ENCODE results near the gene CHMP4B. TPM values are rescaled to one million over a fixed set of nuclear protein-coding genes. Genes with fewer than 3 reads are reported as not detected.

CHMP4B gene
- total RNA-seq, 1 experiment from 2014 or later, result 77.6 TPM

DNA sequence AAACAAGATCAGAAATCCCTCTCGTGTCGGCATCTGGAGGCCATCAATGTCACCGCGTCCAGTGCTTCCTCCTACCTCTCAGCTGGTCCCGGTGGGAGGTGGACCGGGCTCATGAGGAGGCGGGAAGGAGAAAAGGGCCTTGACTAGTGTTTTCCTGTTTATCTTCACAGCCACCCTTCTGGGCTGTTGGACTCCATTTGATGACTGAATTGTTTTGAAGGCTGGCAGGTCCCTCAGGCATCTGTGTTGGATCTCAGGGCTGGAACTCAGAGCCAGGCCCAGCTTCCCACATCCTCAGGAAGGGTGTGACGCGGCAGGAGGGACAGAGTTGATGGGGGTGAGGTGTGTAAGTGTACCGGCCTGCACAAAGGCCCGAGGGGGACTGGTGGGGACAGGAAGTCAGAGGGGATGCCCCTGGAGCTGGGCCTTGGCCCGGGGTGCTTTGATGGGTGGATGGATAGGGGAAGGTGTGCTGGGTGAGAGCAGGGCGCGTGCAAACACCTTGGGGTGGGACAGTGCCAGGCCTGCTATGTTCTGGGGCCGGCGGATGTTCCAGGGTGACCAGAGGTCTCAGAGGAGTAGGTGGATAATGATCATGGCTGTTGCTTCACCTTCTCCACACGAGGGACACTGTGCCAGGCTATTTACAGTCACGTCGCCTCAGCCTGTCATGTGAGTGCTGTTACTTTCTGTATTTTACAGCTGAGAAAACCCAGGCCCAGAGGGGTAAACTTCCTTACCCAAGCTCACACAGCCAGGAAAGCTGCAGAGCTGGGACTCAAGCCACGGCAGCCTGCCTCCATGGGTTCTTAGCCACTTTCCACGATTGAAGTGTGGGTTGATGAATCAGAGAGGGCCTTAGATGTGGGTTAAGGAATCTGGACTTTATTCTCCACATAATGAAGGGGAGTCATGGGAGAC lies 17.9 kb upstream of the CHMP4B start:
- no peak for DNase-seq (ENCODE audit: unreplicated experiment)
- H3K27me3 Mint-ChIP-seq (ENCODE audit: insufficient read depth, unreplicated experiment), result no peaks in the 10 kb centered on the region
- intact Hi-C loops (cut with micrococcal nuclease), result no loop called here

GRCh38 chr20:33796263-33796906 lies 14.8 kb upstream of the CHMP4B start:
- Mint-ChIP-seq H3K4me1 (ENCODE audit: insufficient read depth, unreplicated experiment) (no peaks in the 10 kb centered on the region), H3K9me3 (ENCODE audit: unreplicated experiment) (no peaks in the 10 kb centered on the region), H3K36me3 (ENCODE audit: insufficient read depth, unreplicated experiment) (peaks cover 4% of the 10 kb centered on the region), H3K27me3 (ENCODE audit: insufficient read depth, unreplicated experiment) (no peaks in the 10 kb centered on the region), H3K4me3 (ENCODE audit: unreplicated experiment) (no peak overlapping the region), H3K27ac (ENCODE audit: low read depth, unreplicated experiment) (no peak overlapping the region)
- no TSS peak for BruUV-seq (replicated peaks)
- POLR2A ChIA-PET, result interaction anchor here (1.1 kb wide), 1 partner anchor 15 kb away, joined by 3 read pairs; the partner anchor contains the start of gene CHMP4B
- CTCF ChIA-PET, result no interaction called here
- no peak for DNase-seq (ENCODE audit: unreplicated experiment)
- TF ChIP-seq, protein P1, sequence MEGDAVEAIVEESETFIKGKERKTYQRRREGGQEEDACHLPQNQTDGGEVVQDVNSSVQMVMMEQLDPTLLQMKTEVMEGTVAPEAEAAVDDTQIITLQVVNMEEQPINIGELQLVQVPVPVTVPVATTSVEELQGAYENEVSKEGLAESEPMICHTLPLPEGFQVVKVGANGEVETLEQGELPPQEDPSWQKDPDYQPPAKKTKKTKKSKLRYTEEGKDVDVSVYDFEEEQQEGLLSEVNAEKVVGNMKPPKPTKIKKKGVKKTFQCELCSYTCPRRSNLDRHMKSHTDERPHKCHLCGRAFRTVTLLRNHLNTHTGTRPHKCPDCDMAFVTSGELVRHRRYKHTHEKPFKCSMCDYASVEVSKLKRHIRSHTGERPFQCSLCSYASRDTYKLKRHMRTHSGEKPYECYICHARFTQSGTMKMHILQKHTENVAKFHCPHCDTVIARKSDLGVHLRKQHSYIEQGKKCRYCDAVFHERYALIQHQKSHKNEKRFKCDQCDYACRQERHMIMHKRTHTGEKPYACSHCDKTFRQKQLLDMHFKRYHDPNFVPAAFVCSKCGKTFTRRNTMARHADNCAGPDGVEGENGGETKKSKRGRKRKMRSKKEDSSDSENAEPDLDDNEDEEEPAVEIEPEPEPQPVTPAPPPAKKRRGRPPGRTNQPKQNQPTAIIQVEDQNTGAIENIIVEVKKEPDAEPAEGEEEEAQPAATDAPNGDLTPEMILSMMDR (IDR thresholded peaks at IDR 0.05; ENCODE audit: unreplicated experiment), result no peak
- intact Hi-C loops (cut with micrococcal nuclease), result no loop called here

More for the DNA sequence above, 17.9 kb upstream of the CHMP4B start:
- Mint-ChIP-seq H3K4me1 (ENCODE audit: insufficient read depth, unreplicated experiment) (peaks cover 23% of the 10 kb centered on the region), H3K4me3 (ENCODE audit: unreplicated experiment) (no peak overlapping the region), H3K36me3 (ENCODE audit: insufficient read depth, unreplicated experiment) (peaks cover 11% of the 10 kb centered on the region), H3K9me3 (ENCODE audit: unreplicated experiment) (no peaks in the 10 kb centered on the region), H3K27ac (ENCODE audit: low read depth, unreplicated experiment) (no peak overlapping the region)
- CTCF ChIA-PET, result interaction anchor here (0.6 to 3.4 kb wide), 28 partner anchors 8 to 406 kb away, joined by 3 to 16 read pairs (median 5); partner anchors contain the start of gene CHMP4B
- POLR2A ChIA-PET, result interaction anchor here (0.6 to 5.8 kb wide), 9 partner anchors 10 to 271 kb away, joined by 3 to 97 read pairs (median 4); partner anchors contain the start of genes CHMP4B, PXMP4 and RALY
- TF ChIP-seq, protein P1 (IDR thresholded peaks at IDR 0.05; ENCODE audit: unreplicated experiment), result no peak
- no TSS peak for BruUV-seq (replicated peaks)

GRCh38 chr20:33796907-33797544 lies 14.1 kb upstream of the CHMP4B start:
- no peak for DNase-seq (ENCODE audit: unreplicated experiment)
- POLR2A ChIA-PET, result interaction anchor here (1.1 kb wide), 1 partner anchor 14 kb away, joined by 3 read pairs; the partner anchor contains the start of gene CHMP4B

More at GRCh38 chr20:33796907-33797544, 14.1 kb upstream of the CHMP4B start:
- no peaks in the 10 kb centered on the region for H3K27me3 Mint-ChIP-seq (ENCODE audit: insufficient read depth, unreplicated experiment)
- H3K4me1 Mint-ChIP-seq (ENCODE audit: insufficient read depth, unreplicated experiment), result no peaks in the 10 kb centered on the region
- H3K36me3 Mint-ChIP-seq (ENCODE audit: insufficient read depth, unreplicated experiment), result peaks cover 4% of the 10 kb centered on the region
- no peaks in the 10 kb centered on the region for H3K9me3 Mint-ChIP-seq (ENCODE audit: unreplicated experiment)
- intact Hi-C loops (cut with micrococcal nuclease), result no loop called here
- no peak overlapping the region for H3K27ac Mint-ChIP-seq (ENCODE audit: low read depth, unreplicated experiment)
- no peak overlapping the region for H3K4me3 Mint-ChIP-seq (ENCODE audit: unreplicated experiment)
- CTCF ChIA-PET, result interaction anchor here (0.6 to 1.0 kb wide), 2 partner anchors 14 to 129 kb away, joined by 3 to 4 read pairs; no protein-coding TSS in a partner anchor
- TF ChIP-seq, protein P1 (IDR thresholded peaks at IDR 0.05; ENCODE audit: unreplicated experiment), result no peak
- BruUV-seq (replicated peaks), result no TSS peak

Measured in MCF 10A (cell line).